SJCRH30 (cell line): ENCODE measurements around the gene KRT1. TPM values are rescaled to one million over a fixed set of nuclear protein-coding genes. Genes with fewer than 3 reads are reported as not detected.

Source experiments
- DNase-seq, 2 experiments: peaks; one replicate each; pipeline ENCODE4 v3.0.0-alpha.2; 2015 to 2020
- H3K27ac ChIP-seq: fragments of 250-450 bp; sonication (Bioruptor Pico); 2 replicates; pipeline ENCODE4 v1.5.1; 2020; ENCODE audit warnings: mild to moderate bottlenecking, moderate library complexity
- H3K27me3 ChIP-seq: fragments of 250-450 bp; sonication (Bioruptor Pico); 2 replicates; pipeline ENCODE4 v1.5.1; 2020; ENCODE audit warnings: mild to moderate bottlenecking, moderate library complexity
- H3K36me3 ChIP-seq: fragments of 250-450 bp; sonication (Bioruptor Pico); 2 replicates; pipeline ENCODE4 v1.5.1; 2020; ENCODE audit warnings: mild to moderate bottlenecking, moderate library complexity
- H3K4me1 ChIP-seq: fragments of 250-450 bp; sonication (Bioruptor Pico); 2 replicates; pipeline ENCODE4 v1.5.1; 2020; ENCODE audit warnings: mild to moderate bottlenecking, moderate library complexity
- H3K4me3 ChIP-seq: fragments of 250-450 bp; sonication (Bioruptor Pico); 2 replicates; pipeline ENCODE4 v1.5.1; 2020; ENCODE audit warnings: mild to moderate bottlenecking, moderate library complexity
- H3K9me3 ChIP-seq: fragments of 250-450 bp; sonication (Bioruptor Pico); replicated peaks from 2 replicates; pipeline ENCODE4 v1.5.1; 2020; ENCODE audit warnings: mild to moderate bottlenecking, moderate library complexity
- total RNA-seq: library from RNA; depleted of rRNA; stranded (reverse); fragments of >200 nt; shearing (Covaris generic); gene quantifications from 2 replicates; pipeline ENCODE4 v1.2.3, GENCODE V29; 2014

The KRT1 gene
- total RNA-seq, 1 experiment from 2014 or later = not detected

DNA sequence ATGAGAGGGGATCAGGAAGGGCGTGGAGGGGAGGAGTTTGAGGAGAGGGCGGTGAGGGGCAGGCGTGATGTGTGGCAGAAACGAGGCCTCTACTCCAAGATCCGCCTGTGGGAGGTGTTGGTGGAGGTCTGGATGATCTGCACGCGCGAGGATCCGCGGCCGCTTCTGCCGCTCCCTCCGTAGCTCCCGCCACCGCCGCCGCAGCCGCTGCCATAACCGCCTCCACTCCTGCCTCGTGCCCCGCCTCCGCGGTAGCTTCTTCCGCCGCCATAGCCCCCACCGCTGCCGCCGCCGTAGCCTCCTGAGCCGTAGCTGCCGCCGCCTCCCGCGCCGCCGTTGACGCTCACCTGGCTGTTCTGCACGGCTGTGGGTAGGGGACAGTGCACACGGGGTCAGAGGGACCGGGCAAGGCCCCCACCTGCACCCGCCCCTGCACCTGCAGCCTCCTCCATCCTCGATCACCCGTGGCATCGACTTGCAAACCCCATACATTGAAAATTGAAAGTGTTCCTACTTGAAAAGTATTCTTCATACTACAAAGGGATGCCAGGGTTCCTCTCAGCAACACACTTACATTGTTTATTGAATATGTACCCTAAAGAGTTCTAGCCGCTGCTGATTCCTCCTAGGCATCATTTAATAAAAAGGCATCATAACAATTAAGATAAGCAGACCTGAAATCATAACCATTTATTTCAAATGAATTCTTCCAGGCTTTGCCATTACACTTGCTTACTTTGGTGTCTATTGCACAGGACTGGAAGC lies 11.1 kb upstream of the KRT1 start:
- Histone ChIP-seq H3K27me3 (0 out of 2 replicates have a peak, but pooled peaks cover 3% of the 10 kb centered on the region), H3K9me3 (no peaks in the 10 kb centered on the region), H3K27ac (no peak overlapping the region), H3K4me1 (no peaks in the 10 kb centered on the region), H3K4me3 (no peak overlapping the region), H3K36me3 (no peaks in the 10 kb centered on the region)
- DNase-seq = no peak

DNA sequence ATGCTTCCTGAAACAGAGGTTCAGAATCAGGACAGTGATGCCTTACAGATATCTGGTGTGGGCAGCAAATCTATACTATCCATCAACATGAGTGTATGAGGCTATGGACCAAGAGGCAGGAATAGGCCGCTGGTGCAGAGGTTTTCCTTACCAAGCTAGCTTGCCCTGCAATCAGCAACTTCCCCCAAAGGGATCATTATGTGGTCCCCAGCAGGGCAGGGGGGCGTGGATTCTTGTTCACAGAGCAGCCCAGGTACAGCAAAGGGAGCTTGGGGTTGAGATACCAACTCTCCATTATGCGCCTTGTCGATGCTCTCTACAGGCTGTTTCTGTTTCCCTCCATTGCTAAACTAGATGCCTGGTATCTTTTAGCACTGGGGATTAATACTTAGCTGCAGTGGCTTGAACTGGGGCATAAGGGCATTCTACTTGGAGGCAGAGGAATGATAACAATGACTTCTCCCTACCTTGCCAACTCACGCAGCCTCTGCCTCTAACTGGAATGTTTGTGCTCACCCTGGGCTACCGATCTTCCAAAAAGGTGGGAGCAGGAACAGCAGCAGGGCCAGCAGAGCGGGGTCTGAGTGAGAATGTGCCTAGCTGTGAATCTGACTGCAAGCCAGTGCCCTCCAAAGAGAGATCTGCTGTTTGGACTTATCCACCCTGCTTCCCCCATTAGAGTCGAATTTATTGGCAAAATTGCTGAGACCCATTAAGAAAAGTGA lies 10.3 kb upstream of the KRT1 start:
- Histone ChIP-seq H3K9me3 (no peaks in the 10 kb centered on the region), H3K4me3 (no peak overlapping the region), H3K4me1 (no peaks in the 10 kb centered on the region), H3K27me3 (0 out of 2 replicates have a peak, but pooled peaks cover 3% of the 10 kb centered on the region), H3K36me3 (no peaks in the 10 kb centered on the region), H3K27ac (no peak overlapping the region)
- DNase-seq = no peak

DNA sequence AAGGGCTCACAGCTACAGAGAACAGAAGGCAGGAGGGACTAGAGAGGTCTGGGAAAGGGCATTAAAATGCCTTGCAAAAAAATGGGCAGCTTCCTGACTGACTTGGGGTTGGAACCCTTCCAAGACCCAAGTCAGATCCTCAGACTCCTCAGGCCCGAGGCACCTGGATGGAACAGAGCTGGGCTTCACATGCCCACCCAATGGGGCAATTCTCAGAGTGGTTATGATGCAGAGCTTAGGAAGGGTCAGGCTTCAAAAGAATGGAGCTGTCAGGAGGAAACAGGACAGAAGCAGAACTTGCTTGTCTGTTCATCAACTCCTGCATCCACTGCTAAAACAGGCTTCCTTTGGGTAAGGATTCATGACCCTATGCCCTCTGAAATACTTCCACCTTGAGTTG lies 9.7 kb upstream of the KRT1 start:
- Histone ChIP-seq H3K9me3 (no peaks in the 10 kb centered on the region), H3K27ac (no peak overlapping the region), H3K4me1 (no peaks in the 10 kb centered on the region), H3K4me3 (no peak overlapping the region), H3K27me3 (0 out of 2 replicates have a peak, but pooled peaks cover 3% of the 10 kb centered on the region), H3K36me3 (no peaks in the 10 kb centered on the region)
- DNase-seq = no peak

DNA sequence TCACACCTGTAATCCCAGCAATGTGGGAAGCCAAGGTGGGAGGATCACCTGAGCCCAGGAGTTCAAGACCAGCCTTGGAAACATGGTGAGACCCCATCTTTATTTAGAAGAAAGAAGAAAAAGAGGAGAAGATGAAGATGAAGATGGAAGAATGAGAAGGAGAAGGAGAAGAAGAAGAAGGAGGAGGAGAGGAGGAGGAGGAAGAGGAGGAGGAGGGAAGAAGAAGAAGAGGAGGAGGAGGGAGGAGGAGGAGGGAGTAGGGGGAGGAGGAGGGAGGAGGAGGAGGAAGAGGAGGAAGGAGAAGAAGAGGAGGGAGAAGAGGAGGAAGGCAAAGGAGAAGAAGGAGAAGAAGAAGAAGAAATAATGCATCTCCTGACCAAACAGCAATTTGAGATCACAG lies 9.0 kb upstream of the KRT1 start:
- H3K27me3 ChIP-seq = 0 out of 2 replicates have a peak, but pooled peaks cover 3% of the 10 kb centered on the region

DNA sequence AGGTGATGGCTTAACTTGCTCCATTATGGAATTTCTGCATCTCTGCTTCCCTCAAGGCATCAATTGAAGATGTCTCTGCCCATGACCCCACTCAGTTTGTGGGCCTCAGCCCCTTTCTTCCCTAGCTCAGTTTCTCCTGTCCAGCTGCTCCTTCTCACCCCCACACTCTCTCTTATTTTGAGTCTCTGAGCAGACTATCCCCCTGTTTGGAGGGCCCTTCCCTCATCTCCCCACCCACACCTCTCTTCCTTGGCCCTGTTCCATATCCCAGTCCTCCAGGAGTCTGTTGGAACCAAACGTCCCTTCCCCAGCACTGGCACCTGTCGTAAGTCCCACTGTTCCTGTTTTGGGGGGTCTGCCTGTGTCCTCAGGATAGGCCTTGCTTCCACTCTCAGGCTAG lies 8.3 kb upstream of the KRT1 start:
- H3K4me3 ChIP-seq = no peak overlapping the region
- H3K27me3 ChIP-seq = 0 out of 2 replicates have a peak, but pooled peaks cover 3% of the 10 kb centered on the region
- H3K4me1 ChIP-seq = no peaks in the 10 kb centered on the region
- H3K9me3 ChIP-seq = no peaks in the 10 kb centered on the region
- H3K36me3 ChIP-seq = no peaks in the 10 kb centered on the region
- DNase-seq = no peak
- no peak overlapping the region for H3K27ac ChIP-seq

More for the DNA sequence above, 9.0 kb upstream of the KRT1 start:
- Histone ChIP-seq H3K36me3 (no peaks in the 10 kb centered on the region), H3K27ac (no peak overlapping the region), H3K9me3 (no peaks in the 10 kb centered on the region), H3K4me3 (no peak overlapping the region), H3K4me1 (no peaks in the 10 kb centered on the region)
- DNase-seq = no peak

DNA sequence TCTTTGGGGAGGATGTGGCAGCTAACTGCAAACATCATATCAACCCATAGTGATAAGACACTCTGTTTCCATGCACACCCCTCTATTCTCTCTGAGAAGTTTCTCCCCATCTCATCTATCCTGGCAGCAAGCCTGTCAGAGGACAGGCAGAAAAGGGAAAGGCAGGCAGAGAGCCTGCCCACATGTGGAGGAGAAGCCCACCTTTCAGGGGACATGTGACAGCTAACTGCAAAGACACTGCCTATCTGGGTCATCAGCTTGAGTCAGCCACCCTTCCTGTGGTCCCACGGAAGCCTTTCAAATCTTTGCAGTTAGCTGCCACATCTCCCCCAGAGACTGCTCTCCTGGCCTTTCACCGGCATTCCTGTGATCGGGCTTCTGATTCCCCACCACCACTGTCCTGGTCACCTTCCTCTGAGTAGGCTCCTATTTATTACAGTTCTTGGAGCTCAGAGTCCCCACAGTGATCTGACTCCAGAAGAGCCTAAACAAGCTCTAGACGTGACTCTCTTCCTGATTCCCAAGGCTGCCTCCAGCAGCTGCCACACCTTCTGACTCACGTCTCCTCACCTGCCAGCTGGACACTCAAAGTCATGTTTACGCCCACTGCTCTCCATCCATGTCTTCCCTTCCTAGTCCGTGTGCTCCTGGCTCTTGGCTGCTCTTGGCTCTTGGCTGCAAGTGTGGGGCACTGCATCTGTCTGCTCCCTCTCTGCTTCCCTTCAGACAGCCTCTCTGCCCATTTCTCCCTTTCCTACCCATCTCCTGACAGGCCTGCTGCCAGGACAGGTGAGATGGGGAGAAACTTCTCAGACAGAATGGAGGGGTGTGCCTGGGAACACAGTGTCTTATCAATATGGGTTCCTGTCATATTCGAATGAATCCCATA lies 7.5 kb upstream of the KRT1 start:
- no peak overlapping the region for H3K27ac ChIP-seq
- no peak overlapping the region for H3K4me3 ChIP-seq
- DNase-seq = no peak
- H3K9me3 ChIP-seq = no peaks in the 10 kb centered on the region
- no peaks in the 10 kb centered on the region for H3K4me1 ChIP-seq
- H3K36me3 ChIP-seq = no peaks in the 10 kb centered on the region
- 0 out of 2 replicates have a peak, but pooled peaks cover 3% of the 10 kb centered on the region for H3K27me3 ChIP-seq

DNA sequence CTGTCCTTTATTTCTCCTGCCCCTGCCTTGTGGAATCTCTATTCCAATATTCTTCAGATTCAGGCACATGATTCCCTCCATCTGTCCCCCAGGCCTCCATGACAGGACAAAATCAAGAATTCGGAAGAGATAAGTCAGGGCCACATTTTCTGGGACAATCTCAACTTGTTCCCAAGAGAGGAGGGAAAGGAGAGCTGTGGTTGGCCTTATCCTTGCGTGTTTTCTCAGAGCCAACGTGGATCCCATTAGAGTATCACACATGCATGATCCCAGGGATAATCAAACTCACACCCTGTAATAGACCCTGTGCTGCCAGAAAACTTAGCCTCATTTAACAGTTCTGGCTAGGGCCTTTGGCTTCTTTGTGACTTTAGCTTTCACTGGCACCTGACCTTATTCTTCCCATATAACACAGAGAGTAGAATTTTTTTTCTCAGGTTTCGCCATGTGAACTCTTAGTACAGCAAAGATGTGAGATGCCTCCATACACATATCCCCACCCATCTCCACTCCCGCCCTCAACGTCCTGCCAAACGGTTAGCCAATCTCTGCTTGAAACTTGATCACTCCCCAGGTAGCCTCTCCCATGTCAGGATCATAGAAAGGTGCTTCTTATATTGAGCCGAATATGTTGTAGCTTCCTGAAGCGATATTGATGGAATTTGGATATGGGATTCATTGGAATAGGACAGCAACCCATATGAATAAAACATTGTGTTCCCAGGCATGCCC lies 6.7 kb upstream of the KRT1 start:
- H3K9me3 ChIP-seq = no peaks in the 10 kb centered on the region
- no peak overlapping the region for H3K4me3 ChIP-seq
- no peaks in the 10 kb centered on the region for H3K4me1 ChIP-seq
- DNase-seq = no peak
- no peaks in the 10 kb centered on the region for H3K36me3 ChIP-seq
- no peak overlapping the region for H3K27ac ChIP-seq
- H3K27me3 ChIP-seq = 0 out of 2 replicates have a peak, but pooled peaks cover 3% of the 10 kb centered on the region

DNA sequence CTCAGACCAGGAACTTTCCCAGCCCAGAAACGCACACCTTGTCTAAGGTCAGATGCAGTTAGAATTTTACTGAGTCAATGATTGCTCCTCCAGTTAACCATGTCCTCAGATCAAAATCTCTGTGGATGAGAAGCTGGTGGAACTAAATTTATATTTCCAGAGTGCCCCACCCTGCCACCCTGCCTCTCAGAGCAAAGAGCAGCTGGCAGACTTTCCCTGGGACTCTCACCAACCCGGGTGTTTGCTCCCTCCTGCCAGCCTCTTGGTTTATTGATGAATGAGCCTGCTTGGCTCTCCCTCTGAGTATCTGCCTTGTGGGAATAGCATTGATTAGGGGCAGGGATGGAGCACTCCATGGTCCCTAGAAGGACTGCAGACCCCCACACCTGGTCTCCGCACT lies 5.9 kb upstream of the KRT1 start:
- Histone ChIP-seq H3K27me3 (0 out of 2 replicates have a peak, but pooled peaks cover 3% of the 10 kb centered on the region), H3K36me3 (no peaks in the 10 kb centered on the region), H3K9me3 (no peaks in the 10 kb centered on the region), H3K27ac (no peak overlapping the region), H3K4me1 (no peaks in the 10 kb centered on the region), H3K4me3 (no peak overlapping the region)
- DNase-seq = no peak

DNA sequence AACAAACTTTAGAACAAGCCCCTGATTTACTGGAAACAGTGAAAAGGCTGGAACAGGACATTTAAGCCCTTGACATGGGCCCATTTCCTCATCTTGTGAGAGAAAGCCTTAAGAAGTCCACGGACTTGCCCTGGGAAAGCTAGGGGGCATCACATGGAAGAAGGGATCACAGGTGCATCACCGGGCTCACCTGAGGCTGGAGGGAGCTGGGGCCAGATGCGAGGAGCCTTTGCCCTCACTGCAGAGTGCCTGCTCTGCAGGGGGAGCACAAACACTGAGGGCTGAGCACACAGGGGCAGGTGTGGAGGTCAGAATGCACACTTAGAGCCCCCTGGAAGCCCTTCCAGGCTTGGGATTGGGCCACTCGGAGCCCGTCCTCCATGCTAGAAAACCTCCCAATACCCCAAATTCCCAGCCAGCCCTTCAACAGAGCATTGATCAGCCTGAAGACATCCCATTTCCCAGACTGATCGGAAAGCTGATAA lies 5.2 kb upstream of the KRT1 start:
- Histone ChIP-seq H3K4me1 (no peaks in the 10 kb centered on the region), H3K4me3 (no peak overlapping the region), H3K9me3 (no peaks in the 10 kb centered on the region), H3K27me3 (0 out of 2 replicates have a peak, but pooled peaks cover 3% of the 10 kb centered on the region), H3K27ac (no peak overlapping the region), H3K36me3 (no peaks in the 10 kb centered on the region)
- no peak for DNase-seq

DNA sequence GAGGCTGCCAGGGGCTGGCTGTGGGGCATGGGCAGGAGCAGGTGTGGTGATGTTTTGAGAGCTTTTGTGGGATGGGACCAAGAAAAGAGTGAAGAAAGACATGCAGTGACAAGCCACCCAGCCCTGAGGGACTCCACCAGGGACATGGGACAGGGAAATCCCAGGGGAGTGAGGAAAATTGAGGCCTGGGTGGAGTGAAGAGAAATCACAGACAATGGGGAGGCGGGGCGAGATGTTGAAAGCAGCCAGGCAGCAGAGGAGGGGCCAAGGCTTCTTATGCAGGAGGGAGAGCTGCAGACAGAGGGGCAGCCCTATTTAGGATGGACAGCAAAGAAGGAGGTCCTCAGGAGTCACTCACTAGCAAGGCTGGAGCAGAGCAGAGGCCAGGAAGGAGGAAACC lies 4.2 kb upstream of the KRT1 start:
- Histone ChIP-seq H3K27me3 (0 out of 2 replicates have a peak, but pooled peaks cover 3% of the 10 kb centered on the region), H3K9me3 (no peaks in the 10 kb centered on the region), H3K36me3 (no peaks in the 10 kb centered on the region), H3K4me3 (no peak overlapping the region), H3K27ac (no peak overlapping the region), H3K4me1 (no peaks in the 10 kb centered on the region)
- DNase-seq = no peak

DNA sequence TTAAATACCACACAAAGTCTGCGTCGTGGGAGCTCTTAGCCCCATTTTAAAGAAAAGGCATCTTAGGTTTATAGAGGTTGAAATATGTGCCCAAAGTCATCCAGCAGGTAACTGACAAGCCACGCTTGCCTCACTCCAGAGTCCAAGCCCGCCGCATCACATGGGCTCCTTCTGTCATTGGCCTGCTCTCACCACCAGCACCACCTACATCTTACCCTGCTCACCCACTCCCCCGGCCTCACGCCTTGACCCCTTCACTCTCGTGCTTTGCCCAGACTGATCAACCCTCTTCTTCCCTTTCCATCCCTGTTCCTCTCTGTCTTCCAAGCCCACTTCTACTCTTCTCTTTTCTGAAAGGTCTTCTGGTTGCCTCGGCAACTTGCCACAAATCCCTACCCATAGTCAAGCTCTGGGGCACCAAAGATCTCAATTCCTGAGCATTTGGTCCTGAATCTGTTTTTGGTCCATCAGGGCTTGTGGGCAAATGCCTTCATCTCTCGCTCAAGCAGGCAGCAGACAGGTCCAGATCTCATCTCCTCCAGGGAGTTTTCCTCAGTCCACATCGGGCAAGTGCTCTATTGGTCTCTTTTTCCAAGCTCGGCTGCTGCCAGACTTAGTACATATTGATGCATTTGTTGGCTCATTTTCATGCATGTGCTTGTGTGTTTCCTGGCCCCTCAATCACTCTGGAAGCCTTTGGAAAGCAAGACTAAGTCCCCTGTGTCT lies 3.5 kb upstream of the KRT1 start:
- no peaks in the 10 kb centered on the region for H3K4me1 ChIP-seq
- no peak for DNase-seq
- no peaks in the 10 kb centered on the region for H3K36me3 ChIP-seq
- no peak overlapping the region for H3K27ac ChIP-seq
- no peaks in the 10 kb centered on the region for H3K9me3 ChIP-seq
- 0 out of 2 replicates have a peak, but pooled peaks cover 3% of the 10 kb centered on the region for H3K27me3 ChIP-seq
- H3K4me3 ChIP-seq = no peak overlapping the region

DNA sequence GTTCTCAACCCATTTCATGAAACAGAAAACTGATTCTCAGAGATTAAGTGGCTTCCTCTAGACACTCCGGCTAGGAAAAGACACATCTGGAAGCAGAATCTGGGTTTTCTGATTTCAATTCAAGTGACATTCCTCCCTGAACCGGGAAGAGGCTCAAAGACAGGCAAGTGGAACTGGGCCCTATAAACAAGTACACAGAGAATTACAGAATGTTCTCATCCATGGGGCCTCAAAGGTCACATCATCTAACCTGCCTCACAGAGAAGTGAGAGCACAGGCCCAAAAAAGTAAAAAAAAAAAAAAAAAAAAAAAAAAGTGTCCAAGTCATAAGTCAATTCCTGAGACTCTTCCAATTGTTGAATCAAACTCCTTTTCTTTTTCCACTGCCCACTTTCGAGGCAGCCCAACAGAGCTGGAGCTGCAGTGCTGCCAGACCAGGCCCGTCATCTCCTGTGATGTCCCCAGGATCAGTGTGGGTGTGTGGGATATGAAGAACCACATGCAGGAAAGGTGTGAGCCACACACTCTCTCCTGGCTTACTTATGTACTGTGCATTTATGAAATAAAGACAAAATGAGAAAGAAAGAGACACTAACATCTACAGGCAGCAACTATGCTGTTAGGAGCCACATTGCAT lies 2.8 kb upstream of the KRT1 start:
- Histone ChIP-seq H3K27me3 (0 out of 2 replicates have a peak, but pooled peaks cover 3% of the 10 kb centered on the region), H3K27ac (no peak overlapping the region), H3K4me3 (no peak overlapping the region), H3K36me3 (no peaks in the 10 kb centered on the region), H3K4me1 (no peaks in the 10 kb centered on the region), H3K9me3 (no peaks in the 10 kb centered on the region)
- no peak for DNase-seq

DNA sequence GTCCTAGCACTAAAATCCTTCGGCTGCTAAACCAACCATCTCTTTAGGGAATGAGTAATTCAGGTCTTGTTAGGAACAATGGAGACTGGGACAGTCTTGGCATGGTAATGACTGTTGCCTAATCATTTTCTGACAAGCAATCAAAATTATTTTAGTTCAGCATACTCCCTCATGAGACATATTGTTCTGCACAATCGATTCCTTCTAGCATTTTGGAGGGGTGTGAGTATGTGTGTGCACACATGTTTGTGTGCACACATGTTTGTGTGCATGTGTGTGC lies 2.1 kb upstream of the KRT1 start:
- Histone ChIP-seq H3K27me3 (0 out of 2 replicates have a peak, but pooled peaks cover 3% of the 10 kb centered on the region), H3K27ac (no peak overlapping the region), H3K4me1 (no peaks in the 10 kb centered on the region), H3K9me3 (no peaks in the 10 kb centered on the region), H3K4me3 (no peak overlapping the region), H3K36me3 (no peaks in the 10 kb centered on the region)
- no peak for DNase-seq
